ENCODE data around the gene IQGAP3. TPM values are rescaled to one million over a fixed set of nuclear protein-coding genes. Genes with fewer than 3 reads are reported as not detected.

IQGAP3 gene
- total RNA-seq, 1 donor from 2014 or later = 43.1 TPM

DNA sequence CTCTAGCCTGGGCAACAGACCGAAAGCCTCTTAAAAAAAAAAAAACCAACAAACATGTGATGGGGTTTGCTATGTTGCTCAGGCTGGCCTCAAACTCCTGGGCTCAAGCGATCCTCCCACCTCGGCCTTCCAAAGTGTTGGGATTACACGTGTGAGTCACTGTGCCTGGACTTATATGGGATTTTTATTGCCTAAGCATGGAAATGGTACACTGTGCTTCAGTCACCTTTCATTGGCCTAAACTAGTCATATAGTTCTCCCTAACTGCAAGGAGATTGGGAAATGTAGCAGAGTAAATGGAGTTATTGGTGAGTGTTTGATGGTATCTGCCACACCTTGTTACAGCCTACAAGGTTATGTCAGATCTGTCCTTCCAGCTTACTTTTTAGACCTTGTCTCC is 54.6 kb downstream of the IQGAP3 start:
- DNase-seq (ENCODE audit: low read depth, low spot score) = no peak
- no peak overlapping the region for H3K27ac Mint-ChIP-seq (ENCODE audit: unreplicated experiment)
- no peaks in the 10 kb centered on the region for H3K4me1 Mint-ChIP-seq
- TF ChIP-seq CTCF (conservative IDR thresholded peaks at IDR 0.05) = no peak
- H3K4me3 Mint-ChIP-seq = no peak overlapping the region
- no peaks in the 10 kb centered on the region for H3K36me3 Mint-ChIP-seq (ENCODE audit: low read depth)
- H3K27me3 Mint-ChIP-seq (ENCODE audit: low read depth) = no peaks in the 10 kb centered on the region
- no peaks in the 10 kb centered on the region for H3K9me3 Mint-ChIP-seq

GRCh38 chr1:156516821-156517220 is 55.5 kb downstream of the IQGAP3 start:
- TF ChIP-seq CTCF (conservative IDR thresholded peaks at IDR 0.05) = no peak
- Mint-ChIP-seq H3K4me1 (no peaks in the 10 kb centered on the region), H3K27me3 (ENCODE audit: low read depth) (peaks cover 6% of the 10 kb centered on the region), H3K36me3 (ENCODE audit: low read depth) (no peaks in the 10 kb centered on the region), H3K27ac (ENCODE audit: unreplicated experiment) (no peak overlapping the region), H3K9me3 (no peaks in the 10 kb centered on the region), H3K4me3 (no peak overlapping the region)
- DNase-seq (ENCODE audit: low read depth, low spot score) = no peak

- Mint-ChIP-seq H3K4me3 (no peak overlapping the region), H3K9me3 (no peaks in the 10 kb centered on the region), H3K27me3 (ENCODE audit: low read depth) (peaks cover 8% of the 10 kb centered on the region), H3K36me3 (ENCODE audit: low read depth) (no peaks in the 10 kb centered on the region), H3K27ac (ENCODE audit: unreplicated experiment) (no peak overlapping the region), H3K4me1 (no peaks in the 10 kb centered on the region)
- no peak for DNase-seq (ENCODE audit: low read depth, low spot score)
- no peak for TF ChIP-seq CTCF (conservative IDR thresholded peaks at IDR 0.05)
Measured at GRCh38 chr1:156515956-156516355, 56.4 kb downstream of the IQGAP3 start.

- H3K9me3 Mint-ChIP-seq = no peaks in the 10 kb centered on the region
- H3K4me3 Mint-ChIP-seq = no peak overlapping the region
- H3K4me1 Mint-ChIP-seq = no peaks in the 10 kb centered on the region
- DNase-seq (ENCODE audit: low read depth, low spot score) = no peak
- H3K36me3 Mint-ChIP-seq (ENCODE audit: low read depth) = no peaks in the 10 kb centered on the region
- peaks cover 8% of the 10 kb centered on the region for H3K27me3 Mint-ChIP-seq (ENCODE audit: low read depth)
- TF ChIP-seq CTCF (conservative IDR thresholded peaks at IDR 0.05) = no peak
- H3K27ac Mint-ChIP-seq (ENCODE audit: unreplicated experiment) = no peak overlapping the region
Measured at GRCh38 chr1:156513185-156513584, 59.2 kb downstream of the IQGAP3 start.

DNA sequence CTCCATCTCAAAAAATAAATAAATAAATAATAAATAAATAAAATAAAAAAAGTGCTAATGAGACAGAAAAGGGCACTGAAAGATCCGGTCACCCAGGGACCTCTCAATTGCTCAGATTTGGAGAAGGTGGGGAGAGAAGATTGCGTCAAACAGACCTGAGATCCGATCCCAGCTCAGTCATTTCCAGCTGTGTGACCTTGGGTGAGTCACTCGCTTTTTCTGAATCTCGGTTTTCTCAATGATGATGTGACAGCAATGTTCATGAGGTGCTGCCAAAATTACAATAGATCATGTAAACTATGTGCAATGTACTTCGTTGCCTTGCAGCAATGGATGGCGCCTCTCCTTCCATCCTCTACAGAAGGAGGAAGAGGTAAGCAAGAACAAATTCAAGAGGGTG is 60.7 kb downstream of the IQGAP3 start:
- TF ChIP-seq CTCF (conservative IDR thresholded peaks at IDR 0.05) = no peak
- H3K9me3 Mint-ChIP-seq = no peaks in the 10 kb centered on the region
- no peaks in the 10 kb centered on the region for H3K36me3 Mint-ChIP-seq (ENCODE audit: low read depth)

GRCh38 chr1:156510709-156511108 is 61.7 kb downstream of the IQGAP3 start:
- Mint-ChIP-seq H3K4me1 (peaks cover 5% of the 10 kb centered on the region), H3K27me3 (ENCODE audit: low read depth) (peaks cover 8% of the 10 kb centered on the region), H3K36me3 (ENCODE audit: low read depth) (no peaks in the 10 kb centered on the region), H3K9me3 (no peaks in the 10 kb centered on the region), H3K27ac (ENCODE audit: unreplicated experiment) (no peak overlapping the region), H3K4me3 (no peak overlapping the region)
- DNase-seq (ENCODE audit: low read depth, low spot score) = no peak
- TF ChIP-seq CTCF (conservative IDR thresholded peaks at IDR 0.05) = no peak

More for the DNA sequence above, 60.7 kb downstream of the IQGAP3 start:
- Mint-ChIP-seq H3K4me1 (no peaks in the 10 kb centered on the region), H3K27me3 (ENCODE audit: low read depth) (peaks cover 8% of the 10 kb centered on the region), H3K27ac (ENCODE audit: unreplicated experiment) (no peak overlapping the region), H3K4me3 (no peak overlapping the region)
- DNase-seq (ENCODE audit: low read depth, low spot score) = no peak

Data from neural crest cell (in vitro differentiated cells).